ENCODE results near the gene ANKRD18A.
A peak's percentile ranks its signal among the peaks of the same experiment; 100 is the strongest.
"Not testable (repeated sequence)": the region's sequence is repeated elsewhere in the genome, so short reads cannot be mapped to it uniquely, and the experiment has no call there.

Gene ANKRD18A

GRCh38 chr9:38626006-38626405 lies 5.6 kb upstream of the ANKRD18A start:
- no peak for DNase-seq (ENCODE audit: low read depth)

GRCh38 chr9:38622951-38623350 lies 2.6 kb upstream of the ANKRD18A start:
- no peak for DNase-seq (ENCODE audit: low read depth)

- DNase-seq (ENCODE audit: low read depth), result no peak
Observed at GRCh38 chr9:38622288-38622674, 1.9 kb upstream of the ANKRD18A start.

- DNase-seq (ENCODE audit: low read depth), result no peak
Observed at GRCh38 chr9:38621434-38622287, 1.3 kb upstream of the ANKRD18A start.

GRCh38 chr9:38619556-38620447 lies 594 bp downstream of the ANKRD18A start:
- peak; percentile 49 for DNase-seq (ENCODE audit: low read depth)

GRCh38 chr9:38598029-38598745 lies 22.2 kb downstream of the ANKRD18A start:
- not testable (repeated sequence) for DNase-seq (ENCODE audit: low read depth)

GRCh38 chr9:38595117-38595516 lies 25.3 kb downstream of the ANKRD18A start:
- DNase-seq (ENCODE audit: low read depth), result not testable (repeated sequence)

- DNase-seq (ENCODE audit: low read depth), result not testable (repeated sequence)
Observed at GRCh38 chr9:38591346-38592063, 28.9 kb downstream of the ANKRD18A start.

- DNase-seq (ENCODE audit: low read depth), result not testable (repeated sequence)
Observed at GRCh38 chr9:38583765-38584164, 36.6 kb downstream of the ANKRD18A start.

- not testable (repeated sequence) for DNase-seq (ENCODE audit: low read depth)
Observed at GRCh38 chr9:38580112-38580511, 40.3 kb downstream of the ANKRD18A start.

GRCh38 chr9:38576181-38576580 lies 44.2 kb downstream of the ANKRD18A start:
- not testable (repeated sequence) for DNase-seq (ENCODE audit: low read depth)

GRCh38 chr9:38566048-38566447 lies 54.3 kb downstream of the ANKRD18A start:
- DNase-seq (ENCODE audit: low read depth), result not testable (repeated sequence)

GRCh38 chr9:38565178-38565577 lies 55.2 kb downstream of the ANKRD18A start:
- not testable (repeated sequence) for DNase-seq (ENCODE audit: low read depth)

- not testable (repeated sequence) for DNase-seq (ENCODE audit: low read depth)
Observed at GRCh38 chr9:38563911-38564310, 56.5 kb downstream of the ANKRD18A start.

GRCh38 chr9:38561134-38561533 lies 59.3 kb downstream of the ANKRD18A start:
- not testable (repeated sequence) for DNase-seq (ENCODE audit: low read depth)

- not testable (repeated sequence) for DNase-seq (ENCODE audit: low read depth)
Observed at GRCh38 chr9:38559172-38559571, 61.2 kb downstream of the ANKRD18A start.

GRCh38 chr9:38557746-38558145 lies 62.6 kb downstream of the ANKRD18A start:
- DNase-seq (ENCODE audit: low read depth), result not testable (repeated sequence)

GRCh38 chr9:38554966-38555365 lies 65.4 kb downstream of the ANKRD18A start:
- not testable (repeated sequence) for DNase-seq (ENCODE audit: low read depth)

- DNase-seq (ENCODE audit: low read depth), result not testable (repeated sequence)
Observed at GRCh38 chr9:38553019-38553418, 67.4 kb downstream of the ANKRD18A start.

- peak; percentile 42 for DNase-seq (ENCODE audit: low read depth)
Observed at GRCh38 chr9:38546497-38547163, 73.8 kb downstream of the ANKRD18A start.

GRCh38 chr9:38540535-38540934 lies 79.9 kb downstream of the ANKRD18A start:
- DNase-seq (ENCODE audit: low read depth), result not testable (repeated sequence)

Measured in stimulated activated CD4-positive, alpha-beta T cell treated with anti-CD3 and anti-CD28 coated beads, Interleukin-2, amount 100 ng/mL, for 4 hours (primary cell).